Motor neuron (in vitro differentiated cells): ENCODE data around the gene MAL. TPM values are rescaled to one million over a fixed set of nuclear protein-coding genes. Genes with fewer than 3 reads are reported as not detected.
A peak's percentile ranks its signal among the peaks of the same experiment; 100 is the strongest.
"Not testable (repeated sequence)": the region's sequence is repeated elsewhere in the genome, so short reads cannot be mapped to it uniquely, and the experiment has no call there.

Experiments used
- ATAC-seq, 8 experiments: fragments of 200-7000 bp; cut with Tn5 transposase; replicated peaks in 6 of 8; 2 replicates each; pipeline ENCODE4 v1.8.0; 2021; ENCODE audit warnings: mild to moderate bottlenecking in 8 of 8, moderate library complexity in 8 of 8
- H3K27ac ChIP-seq, 2 donors: fragments of 250-450 bp; sonication (Bioruptor Pico); 2 replicates each; pipeline ENCODE4 v1.9.0; 2021; ENCODE audit warnings: antibody characterized with exemption in 2 of 2, mild to moderate bottlenecking in 2 of 2, moderate library complexity in 1 of 2
- H3K4me1 ChIP-seq, 2 donors: fragments of 250-450 bp; sonication (Bioruptor Pico); replicated peaks in 1 of 2; 2 replicates each; pipeline ENCODE4 v1.6.1; 2021; ENCODE audit warnings: antibody characterized with exemption in 2 of 2, mild to moderate bottlenecking in 2 of 2, moderate library complexity in 1 of 2
- H3K4me3 ChIP-seq, 5 donors: fragments of 250-450 bp; sonication (Bioruptor Pico); 2 replicates each; pipeline ENCODE4 v1.9.0; 2021; ENCODE audit warnings: antibody characterized with exemption in 5 of 5, mild to moderate bottlenecking in 5 of 5, moderate library complexity in 4 of 5
- WGBS, 10 experiments: fragments of 450-650 bp; shearing (Covaris generic); methylation state at CpG; one replicate each; pipeline ENCODE4 v1.0.0; 2022; 5-methylcytosine and 5-hydroxymethylcytosine counted together
- in situ Hi-C, 9 experiments: fragments of 400-800 bp; cut with MboI; loops; one replicate each; pipeline ENCODE4 v1.15.0; 2021; ENCODE audit warnings: low sequenced_read_pairs in 9 of 9, low pct_unique_long_range_greater_than_20kb in 2 of 9; ENCODE audit not compliant: unreplicated experiment in 9 of 9
- total RNA-seq, 8 experiments: library from RNA; unstranded; fragments of 300-600 nt; gene quantifications; 2 replicates each; pipeline versions ENCODE4 v1.2.3 to v1.2.4, GENCODE V29; 2022

Gene MAL
- total RNA-seq, 8 experiments from 2014 or later: 0.41 to 62.2 (median 2.1) TPM

DNA sequence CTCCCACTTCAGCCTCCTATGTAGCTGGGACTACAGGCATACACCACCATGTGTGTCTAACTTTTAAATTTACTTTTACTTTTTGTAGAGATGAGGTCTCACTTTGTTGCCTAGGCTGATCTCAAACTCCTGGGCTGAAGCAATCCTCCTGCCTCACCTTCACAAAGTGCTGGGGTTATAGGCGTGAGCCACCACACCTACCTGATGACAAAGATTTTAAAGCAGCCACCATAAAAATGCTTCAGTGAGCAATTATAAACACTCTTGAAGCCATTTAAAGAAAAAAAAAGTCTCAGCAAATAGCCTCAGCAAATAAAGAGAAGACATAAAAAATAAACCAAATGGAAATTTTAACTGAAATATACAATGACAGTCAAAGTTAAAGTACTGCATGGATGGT lies 60.5 kb downstream of the MAL start:
- 100% methylated on average over 1 of the region's 1 CpG; no CpG with 5 or more reads in 2 of the 10 experiments for WGBS, 10 experiments
- in situ Hi-C loops: no loop called here
- no peak overlapping the region for H3K4me3 ChIP-seq
- peaks cover 0 to 7% of the 10 kb centered on the region in 2 donors for H3K4me1 ChIP-seq
- no peak overlapping the region for H3K27ac ChIP-seq
- ATAC-seq: no peak

- Histone ChIP-seq H3K4me3 (no peak overlapping the region), H3K4me1 (peaks cover 0 to 5% of the 10 kb centered on the region in 2 donors), H3K27ac (no peak overlapping the region)
- WGBS, 10 experiments: 86 to 100% (median 96%) methylated on average over 1 to 5 of the region's 5 CpGs; no CpG with 5 or more reads in 4 of the 10 experiments
- in situ Hi-C loops: no loop called here
- no peak for ATAC-seq
These were observed 61.9 kb downstream of the MAL start for GRCh38 chr2:95087379-95087778.

GRCh38 chr2:95091885-95092555 lies 66.5 kb downstream of the MAL start:
- Histone ChIP-seq H3K4me3 (no peak overlapping the region), H3K4me1 (no peaks in the 10 kb centered on the region), H3K27ac (no peak overlapping the region)
- 38 to 100% (median 94%) methylated on average over 1 to 4 of the region's 6 CpGs; no CpG with 5 or more reads in 1 of the 10 experiments for WGBS, 10 experiments
- peak in 2 of 8 experiments; percentile 43 to 47 for ATAC-seq
- in situ Hi-C loops: no loop called here

DNA sequence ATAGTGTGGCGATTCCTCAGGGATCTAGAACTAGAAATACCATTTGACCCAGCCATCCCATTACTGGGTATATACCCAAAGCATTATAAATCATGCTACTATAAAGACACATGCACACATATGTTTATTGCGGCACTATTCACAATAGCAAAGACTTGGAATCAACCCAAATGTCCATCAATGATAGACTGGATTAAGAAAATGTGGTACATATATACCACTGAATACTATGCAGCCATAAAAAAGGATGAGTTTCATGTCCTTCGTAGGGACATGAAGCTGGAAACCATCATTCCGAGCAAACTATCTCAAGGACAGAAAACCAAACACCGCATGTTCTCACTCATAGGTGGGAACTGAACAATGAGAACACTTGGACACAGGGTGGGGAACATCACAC lies 72.8 kb downstream of the MAL start:
- H3K4me1 ChIP-seq, H3K4me3 ChIP-seq, H3K27ac ChIP-seq, ATAC-seq, in situ Hi-C loops: not testable (repeated sequence)
- WGBS, 10 experiments: 100% methylated on average over 1 to 2 of the region's 5 CpGs; no CpG with 5 or more reads in 7 of the 10 experiments

DNA sequence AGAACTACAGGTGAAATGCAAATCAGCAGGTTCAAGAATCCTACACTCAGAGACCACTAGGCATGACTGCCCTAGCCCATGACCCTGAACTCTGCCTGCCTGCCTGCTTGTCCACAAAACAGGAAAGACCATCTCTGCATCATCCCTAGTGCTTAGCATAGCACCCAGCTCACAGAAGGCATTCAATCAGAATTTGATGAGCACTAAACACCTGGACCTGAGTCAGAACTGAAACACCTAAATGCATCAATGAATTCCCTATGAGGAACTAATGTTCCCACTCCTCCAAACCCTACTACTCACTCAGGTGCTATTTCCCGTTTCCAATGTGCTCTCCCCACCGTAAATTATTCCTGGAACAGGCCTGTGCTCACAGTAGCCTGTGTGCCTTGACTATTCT lies 74.4 kb downstream of the MAL start:
- 71 to 100% (median 100%) methylated on average over 1 to 2 of the region's 2 CpGs; no CpG with 5 or more reads in 2 of the 10 experiments for WGBS, 10 experiments
- H3K4me3 ChIP-seq: no peak overlapping the region
- H3K27ac ChIP-seq: no peak overlapping the region
- no peaks in the 10 kb centered on the region for H3K4me1 ChIP-seq
- ATAC-seq: no peak
- in situ Hi-C loops: loop anchor here in 2 of 9 experiments (25.0 kb wide), 2 partner anchors 88 to 113 kb away; no protein-coding TSS in a partner anchor

Other genes starting within 250 kb of the MAL start
- under 1 TPM in 3 of 8 experiments, not detected in 5; 0.05 to 0.43 (median 0.33) TPM for gene TEKT4, start 154.3 kb upstream of the MAL start, total RNA-seq
- 10 to 100 TPM; 41.9 to 96.7 (median 54.3) TPM for gene MRPS5, start 96.1 kb downstream of the MAL start, total RNA-seq
- 10 to 100 TPM; 10.3 to 25.6 (median 18.1) TPM for gene ZNF514, start 134.1 kb downstream of the MAL start, total RNA-seq
- gene ZNF2, start 140.1 kb downstream of the MAL start, total RNA-seq: 1 to 10 TPM; 3.8 to 8.1 (median 4.8) TPM
- gene ZNF892, start 181.8 kb downstream of the MAL start, total RNA-seq: 10 to 100 TPM in 4 of 8 experiments, 1 to 10 TPM in 4; 2.5 to 12.4 (median 9.7) TPM
- gene PROM2, start 248.7 kb downstream of the MAL start, total RNA-seq: 1 to 10 TPM in 6 of 8 experiments, under 1 TPM in 2; 0.58 to 4.6 (median 2.0) TPM